GM18951 (cell line): ENCODE measurements around the gene RHOV.

Experiments
- POLR2A ChIP-seq: IDR thresholded peaks from 4 replicates; pipeline ENCODE4 v1.6.1; 2011; ENCODE audit warnings: mild to moderate bottlenecking; ENCODE audit not compliant: insufficient read length, insufficient read depth; ENCODE audit errors: extremely low read depth
- in situ Hi-C: fragments of 300-500 bp; cut with MboI; formaldehyde crosslinking; loops from one replicate; pipeline ENCODE4 v1.12.0; 2022; ENCODE audit warnings: low sequenced_read_pairs, mixed read lengths, inconsistent platforms; ENCODE audit not compliant: unreplicated experiment

RHOV gene

GRCh38 chr15:40911141-40911540 is 37.1 kb upstream of the RHOV start:
- no peak for TF ChIP-seq POLR2A
- in situ Hi-C loops = loop anchor here (10.0 kb wide), 1 partner anchor 104 kb away; no protein-coding TSS in a partner anchor

- in situ Hi-C loops = loop anchor here (10.0 kb wide), 1 partner anchor 105 kb away; no protein-coding TSS in a partner anchor
- no peak for TF ChIP-seq POLR2A
These were observed 35.9 kb upstream of the RHOV start for GRCh38 chr15:40909662-40910630.

GRCh38 chr15:40908095-40908494 is 34.1 kb upstream of the RHOV start:
- in situ Hi-C loops = no loop called here
- no peak for TF ChIP-seq POLR2A

GRCh38 chr15:40906991-40907802 is 33.2 kb upstream of the RHOV start:
- no peak for TF ChIP-seq POLR2A
- in situ Hi-C loops = no loop called here

GRCh38 chr15:40906091-40906990 is 32.3 kb upstream of the RHOV start:
- in situ Hi-C loops = no loop called here
- TF ChIP-seq POLR2A = no peak

GRCh38 chr15:40904552-40905201 is 30.6 kb upstream of the RHOV start:
- in situ Hi-C loops = no loop called here
- no peak for TF ChIP-seq POLR2A

GRCh38 chr15:40902605-40903561 is 28.8 kb upstream of the RHOV start:
- no peak for TF ChIP-seq POLR2A
- in situ Hi-C loops = no loop called here

GRCh38 chr15:40901053-40901443 is 27.0 kb upstream of the RHOV start:
- in situ Hi-C loops = no loop called here
- TF ChIP-seq POLR2A = no peak

- no peak for TF ChIP-seq POLR2A
- in situ Hi-C loops = no loop called here
These were observed 26.4 kb upstream of the RHOV start for GRCh38 chr15:40900256-40901052.

- no peak for TF ChIP-seq POLR2A
- in situ Hi-C loops = no loop called here
These were observed 25.6 kb upstream of the RHOV start for GRCh38 chr15:40899536-40900207.
